ENCODE data around the gene KCNN3. TPM values are rescaled to one million over a fixed set of nuclear protein-coding genes. Genes with fewer than 3 reads are reported as not detected.

KCNN3 gene
- total RNA-seq, 1 experiment from 2014 or later = 1.3 TPM

GRCh38 chr1:154911691-154912550, 41.8 kb upstream of the KCNN3 start (continued):
- no peak for TF ChIP-seq ZNF425 (CRISPR knock-in tag; conservative IDR thresholded peaks at IDR 0.05)

GRCh38 chr1:154910851-154911250, 40.8 kb upstream of the KCNN3 start:
- ATAC-seq (no peak), DNase-seq (ENCODE audit: low spot score) (no peak)
- TF ChIP-seq IRF2 (CRISPR knock-in tag; IDR thresholded peaks at IDR 0.05; ENCODE audit: borderline replicate concordance, low read depth) = no peak
- no peak for TF ChIP-seq NFE2L1 (CRISPR knock-in tag; IDR thresholded peaks at IDR 0.05)
- TF ChIP-seq PRDM15 (CRISPR knock-in tag; IDR thresholded peaks at IDR 0.05) = no peak
- no peak for TF ChIP-seq IRF1 (CRISPR knock-in tag; IDR thresholded peaks at IDR 0.05)
- no peak for TF ChIP-seq ELF4 (CRISPR knock-in tag; IDR thresholded peaks at IDR 0.05; ENCODE audit: low read depth)
- TF ChIP-seq E2F4 (CRISPR knock-in tag; IDR thresholded peaks at IDR 0.05; ENCODE audit: borderline replicate concordance, low read depth) = no peak
- no peak for TF ChIP-seq SMAD4 (CRISPR knock-in tag; IDR thresholded peaks at IDR 0.05)
- no peak for TF ChIP-seq FOXK1 (CRISPR knock-in tag; IDR thresholded peaks at IDR 0.05)
- no peak for TF ChIP-seq USF1 (CRISPR knock-in tag; IDR thresholded peaks at IDR 0.05)
- no peak for TF ChIP-seq NFATC4 (CRISPR knock-in tag; IDR thresholded peaks at IDR 0.05)
- H3K4me3 Mint-ChIP-seq = no peak overlapping the region
- peaks cover 35% of the 10 kb centered on the region for H3K9me3 Mint-ChIP-seq
- ChIA-PET POLR2A (no interaction called here), CTCF (no interaction called here)
- no peak overlapping the region for H3K27ac Mint-ChIP-seq
- 0 out of 2 replicates have a peak, but pooled peaks cover 3% of the 10 kb centered on the region for H3K4me1 Mint-ChIP-seq
- peaks cover 8% of the 10 kb centered on the region for H3K27me3 Mint-ChIP-seq (ENCODE audit: low read depth)
- peaks cover 19% of the 10 kb centered on the region for H3K36me3 Mint-ChIP-seq

GRCh38 chr1:154908937-154909336, 38.9 kb upstream of the KCNN3 start:
- no peak for DNase-seq (ENCODE audit: low spot score)
- ATAC-seq = no peak
- CTCF ChIA-PET = interaction anchor here (0.8 to 1.4 kb wide), 2 partner anchors 31 to 177 kb away, joined by 3 to 4 read pairs; no protein-coding TSS in a partner anchor
- Mint-ChIP-seq H3K4me3 (no peak overlapping the region), H3K27me3 (ENCODE audit: low read depth) (peaks cover 8% of the 10 kb centered on the region), H3K36me3 (peaks cover 19% of the 10 kb centered on the region), H3K9me3 (peaks cover 35% of the 10 kb centered on the region), H3K27ac (no peak overlapping the region), H3K4me1 (0 out of 2 replicates have a peak, but pooled peaks cover 3% of the 10 kb centered on the region)
- POLR2A ChIA-PET = no interaction called here
- TF ChIP-seq PRRX2 (CRISPR knock-in tag; IDR thresholded peaks at IDR 0.05) (no peak), KAT7 (CRISPR knock-in tag; IDR thresholded peaks at IDR 0.05; ENCODE audit: borderline replicate concordance) (no peak), NFE2L1 (CRISPR knock-in tag; IDR thresholded peaks at IDR 0.05) (no peak), ZNF219 (CRISPR knock-in tag; IDR thresholded peaks at IDR 0.05; ENCODE audit: borderline replicate concordance) (no peak), CREB1 (CRISPR knock-in tag; IDR thresholded peaks at IDR 0.05) (no peak), SP1 (CRISPR knock-in tag; conservative IDR thresholded peaks at IDR 0.05) (no peak), ZNF263 (CRISPR knock-in tag; IDR thresholded peaks at IDR 0.05; ENCODE audit: low read depth) (no peak), NR2C2 (CRISPR knock-in tag; IDR thresholded peaks at IDR 0.05) (no peak), IRF2 (CRISPR knock-in tag; IDR thresholded peaks at IDR 0.05; ENCODE audit: borderline replicate concordance, low read depth) (no peak), E2F1 (CRISPR knock-in tag; IDR thresholded peaks at IDR 0.05) (no peak), NR1H2 (CRISPR knock-in tag; IDR thresholded peaks at IDR 0.05) (no peak), ZNF425 (CRISPR knock-in tag; conservative IDR thresholded peaks at IDR 0.05) (no peak)

Data from WTC11 (cell line).